GM21423 (cell line): ENCODE data around the gene MPRIP.

ENCODE experiments used
- ATAC-seq: cut with Tn5 transposase; IDR thresholded peaks from one replicate; pipeline ENCODE4 v1.9.1; 2021; ENCODE audit warnings: mild to moderate bottlenecking, moderate library complexity; ENCODE audit not compliant: unreplicated experiment

MPRIP gene

GRCh38 chr17:17028878-17029535 lies 13.2 kb upstream of the MPRIP start:
- ATAC-seq, result no peak

- ATAC-seq, result no peak
Measured at GRCh38 chr17:17029938-17030337, 12.3 kb upstream of the MPRIP start.

DNA sequence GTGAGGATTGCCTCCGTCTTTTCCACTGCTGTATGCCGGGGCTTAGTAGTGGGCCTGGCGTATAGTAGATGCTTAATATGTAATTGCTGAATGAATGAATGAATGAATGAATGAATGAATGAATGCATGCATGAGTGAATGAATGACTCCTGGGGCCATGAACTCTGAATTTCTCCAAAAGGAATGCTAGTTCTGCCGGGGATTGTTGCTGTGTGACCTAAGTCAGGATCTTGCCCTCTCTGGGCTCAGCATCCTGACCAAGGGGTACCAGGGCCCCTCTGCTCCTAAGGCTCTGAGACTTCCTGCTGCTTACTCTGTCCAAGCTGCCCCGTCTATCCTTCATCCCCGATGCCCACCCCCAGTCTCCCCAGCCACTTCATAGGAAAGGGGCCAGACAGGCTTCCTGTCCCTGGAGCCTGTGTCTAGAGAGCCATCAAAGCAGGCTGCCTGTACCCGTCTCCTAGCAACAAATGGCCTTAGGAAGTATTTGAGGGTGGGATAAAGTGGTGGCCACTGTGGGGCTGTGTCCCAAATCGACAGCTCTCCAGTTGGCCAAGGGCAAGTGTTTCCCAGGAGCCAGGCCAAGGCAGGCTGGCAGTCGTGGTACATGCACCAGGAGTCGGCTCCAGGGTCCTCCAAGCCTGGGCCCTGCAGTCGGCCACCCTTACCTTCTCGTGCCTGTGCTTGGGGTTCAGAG lies 11.6 kb upstream of the MPRIP start:
- ATAC-seq, result no peak

- no peak for ATAC-seq
Measured at GRCh38 chr17:17032131-17032692, 10.0 kb upstream of the MPRIP start.

GRCh38 chr17:17033466-17033865 lies 8.8 kb upstream of the MPRIP start:
- no peak for ATAC-seq

DNA sequence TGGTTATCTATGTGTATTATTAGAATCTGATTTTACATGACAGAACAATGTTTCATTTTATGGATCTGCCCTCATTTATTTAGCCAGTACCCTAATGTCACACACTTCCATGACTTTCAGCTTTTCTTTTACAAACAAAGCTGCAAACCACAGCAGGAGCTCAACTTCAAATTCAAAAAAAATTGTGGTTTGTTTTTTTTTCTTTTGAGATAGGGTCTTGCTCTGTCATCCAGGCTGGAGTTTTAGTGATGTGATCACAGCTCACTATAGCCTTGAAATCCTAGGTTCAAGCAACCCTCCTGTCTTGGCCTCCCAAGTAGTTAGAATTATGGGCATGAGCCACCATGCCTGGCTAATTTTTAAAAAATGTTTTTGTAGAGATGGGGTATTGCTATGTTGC lies 8.2 kb upstream of the MPRIP start:
- ATAC-seq, result no peak

DNA sequence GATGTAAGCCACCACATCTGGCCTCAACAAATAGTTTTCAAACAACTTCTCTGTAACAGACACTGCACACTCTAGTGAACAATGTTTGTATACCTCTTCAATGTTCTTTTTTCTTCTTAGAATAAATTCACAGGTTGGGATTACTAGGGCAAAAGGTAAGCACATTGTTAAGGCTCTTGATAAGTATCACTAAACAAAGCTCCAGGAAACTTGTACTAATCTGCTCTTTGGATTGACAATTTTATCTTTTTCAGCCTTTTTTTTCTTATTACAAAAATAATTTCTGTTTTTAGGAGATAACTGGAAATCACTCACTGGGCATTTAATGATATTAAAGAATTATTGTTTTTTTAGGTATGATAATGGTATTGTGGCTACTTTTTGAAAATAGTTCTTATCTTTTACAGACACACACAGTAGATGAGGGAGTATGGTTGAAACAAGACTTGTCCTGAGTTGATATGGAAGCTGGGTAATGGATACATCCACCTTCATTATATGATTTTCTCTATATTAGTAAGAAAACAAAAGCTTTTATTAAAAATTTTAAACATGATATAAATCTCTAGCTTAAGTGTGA lies 7.7 kb upstream of the MPRIP start:
- no peak for ATAC-seq

- ATAC-seq, result no peak
Measured at GRCh38 chr17:17035490-17035889, 6.8 kb upstream of the MPRIP start.

GRCh38 chr17:17035920-17036523 lies 6.2 kb upstream of the MPRIP start:
- ATAC-seq, result no peak

- no peak for ATAC-seq
Measured at GRCh38 chr17:17036524-17036998, 5.7 kb upstream of the MPRIP start.

GRCh38 chr17:17039911-17040310 lies 2.3 kb upstream of the MPRIP start:
- ATAC-seq, result no peak

DNA sequence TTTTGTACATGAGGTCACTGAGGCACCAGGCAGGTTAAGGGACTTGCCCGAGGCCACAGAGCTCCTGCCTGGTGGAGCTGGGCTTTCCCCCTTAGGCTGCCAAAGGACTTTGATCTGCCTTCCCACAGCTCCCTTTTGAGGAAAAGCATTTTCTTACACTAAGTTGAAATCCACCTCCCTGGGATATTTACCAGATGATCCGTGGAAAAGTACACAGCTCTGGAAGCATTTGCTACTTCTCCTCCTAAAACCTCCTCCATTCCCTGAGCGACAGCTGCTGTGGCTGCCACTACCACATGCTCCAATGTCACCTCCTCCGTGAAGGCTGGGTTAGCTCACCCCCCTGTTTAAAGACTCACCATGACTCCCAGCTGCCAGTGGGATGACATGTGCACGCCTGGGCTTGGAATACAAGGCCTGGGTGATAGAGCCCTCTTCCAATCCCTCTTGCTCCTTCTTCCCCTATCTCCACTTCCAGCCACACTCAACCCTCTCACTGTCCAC lies 1.2 kb upstream of the MPRIP start:
- no peak for ATAC-seq

- peak; percentile 87 for ATAC-seq
Measured at GRCh38 chr17:17041571-17042383, 480 bp upstream of the MPRIP start.

GRCh38 chr17:17042851-17043460 lies 699 bp downstream of the MPRIP start:
- ATAC-seq, result peak; percentile 2

DNA sequence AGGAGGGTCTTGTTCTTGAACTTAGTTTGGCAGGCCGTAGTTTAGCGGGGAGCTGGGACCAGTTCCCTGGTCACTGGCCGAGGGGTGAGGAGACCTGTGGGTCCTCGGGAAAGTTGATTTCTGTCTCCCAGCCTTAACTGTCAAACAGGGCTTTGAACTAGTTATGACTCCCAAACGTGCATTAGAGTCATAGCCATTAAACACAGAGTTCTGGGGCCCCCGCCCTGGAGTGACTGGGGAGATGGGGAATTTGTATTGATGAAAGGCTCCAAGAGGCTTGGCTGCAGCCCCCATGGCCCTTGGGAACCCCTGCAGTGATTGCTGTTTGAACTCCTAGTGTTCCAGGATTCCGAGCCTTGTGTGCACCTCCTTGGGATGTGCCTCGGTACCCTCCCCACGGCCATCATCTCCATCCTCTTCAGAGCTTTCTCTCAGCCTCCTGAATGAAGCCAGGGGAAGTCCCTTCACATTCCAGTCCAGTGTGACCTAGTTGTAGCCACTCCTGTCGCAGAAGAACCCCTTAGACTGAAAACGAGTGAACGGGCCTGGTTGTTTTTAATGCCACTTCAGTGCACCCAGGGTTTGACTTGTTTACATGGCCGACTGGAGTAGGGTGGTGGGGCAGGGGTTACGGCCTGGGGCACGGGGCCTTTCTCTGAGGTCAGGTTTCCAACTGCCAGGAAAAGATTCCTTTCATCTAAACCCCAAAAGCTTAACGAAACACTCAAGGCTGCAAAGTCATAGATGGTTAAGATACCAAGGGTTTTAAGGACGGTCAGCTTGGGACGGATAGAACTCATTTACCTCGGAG lies 1.4 kb downstream of the MPRIP start:
- no peak for ATAC-seq

DNA sequence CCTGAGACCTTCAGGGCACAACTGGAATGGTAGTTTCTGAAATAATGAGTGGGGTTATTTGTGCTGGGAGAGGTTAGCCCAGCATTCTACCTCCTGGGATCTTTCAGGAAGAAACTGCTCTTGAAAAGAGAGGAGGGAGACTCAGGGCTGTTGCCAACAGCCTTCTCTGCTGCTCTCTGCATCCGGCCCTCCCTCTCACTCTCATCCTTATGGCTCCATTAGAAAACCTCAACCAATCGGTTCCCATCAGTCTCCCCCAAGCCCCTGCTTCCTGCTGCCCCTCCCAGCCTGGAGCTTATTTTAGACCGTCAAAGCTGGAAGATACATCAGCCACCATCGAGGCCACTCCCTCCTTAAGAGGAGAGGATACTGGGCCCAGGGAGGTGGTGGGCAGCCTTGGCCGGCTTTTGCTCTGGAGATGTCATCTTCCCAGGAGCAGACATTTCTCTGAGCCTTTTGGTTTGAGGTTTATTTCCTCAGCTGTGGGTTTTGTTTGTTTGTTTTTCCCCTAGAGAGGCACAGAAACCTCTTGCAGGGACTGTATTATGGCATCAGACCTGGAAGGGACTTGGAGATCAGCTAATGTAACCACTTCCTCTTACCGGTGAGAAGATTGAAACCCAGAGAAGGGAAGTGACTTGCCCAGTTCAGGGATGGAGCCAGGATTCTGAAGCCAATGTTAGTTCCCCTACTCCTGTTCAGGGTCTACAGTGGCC lies 2.7 kb downstream of the MPRIP start:
- no peak for ATAC-seq

DNA sequence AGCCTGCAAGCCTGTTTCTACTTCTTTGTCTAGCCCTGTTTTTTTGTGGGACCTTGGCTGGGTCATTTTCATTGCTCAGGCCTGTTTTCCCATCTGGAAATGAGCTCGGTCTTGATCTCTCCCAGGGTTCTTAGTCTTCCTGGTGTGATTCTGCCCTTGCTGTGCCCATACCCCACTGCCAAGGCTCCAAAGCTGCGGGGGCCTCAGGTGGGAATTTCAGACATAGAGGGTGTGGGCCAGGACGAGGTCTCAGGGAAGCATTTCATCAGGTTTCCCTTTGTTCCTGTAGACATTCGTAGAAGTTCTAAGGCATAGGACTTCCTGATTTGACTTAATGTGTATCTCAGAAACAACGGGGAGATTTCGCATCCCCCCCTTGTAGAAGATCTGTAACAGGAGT lies 5.8 kb downstream of the MPRIP start:
- ATAC-seq, result no peak
